ENCODE data around the gene SLC26A2.
"Not testable (repeated sequence)": the region's sequence is repeated elsewhere in the genome, so short reads cannot be mapped to it uniquely, and the experiment has no call there.

Gene SLC26A2

DNA sequence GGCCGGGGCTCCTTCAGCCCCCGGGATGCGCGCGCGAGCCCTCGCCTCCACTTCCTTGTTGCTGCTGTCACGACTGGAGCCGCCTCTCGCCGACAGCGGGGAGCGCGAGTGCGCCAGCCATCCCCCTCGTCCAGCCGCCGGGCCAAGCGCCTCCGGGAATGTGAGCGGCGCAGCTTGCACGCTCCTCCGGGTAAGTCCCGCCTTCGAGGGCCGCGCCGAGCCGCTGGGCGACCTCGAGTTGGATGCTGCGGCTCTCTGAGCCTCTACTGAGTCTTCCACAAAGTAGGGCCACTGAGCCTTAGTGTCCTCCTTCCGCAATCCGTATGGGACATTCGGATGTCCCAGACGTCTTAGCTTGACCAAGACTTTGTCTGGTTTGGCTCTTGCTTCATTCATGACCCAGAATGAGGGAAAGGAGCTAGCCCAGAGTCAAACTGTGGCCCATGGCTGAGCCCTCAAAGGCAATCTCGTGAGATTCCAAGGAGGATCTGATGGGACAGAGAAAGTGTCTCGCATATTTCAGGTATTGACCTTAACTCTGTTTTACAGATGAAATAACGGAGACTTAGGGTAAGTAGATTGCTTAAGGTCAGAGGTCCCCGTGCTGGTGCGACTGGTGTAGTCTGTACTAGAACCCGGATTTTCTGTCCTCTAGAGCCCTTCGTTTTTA is 40.6 kb downstream of the SLC26A2 start:
- peak; percentile 11 for DNase-seq (ENCODE audit: low read depth, low spot score)

DNA sequence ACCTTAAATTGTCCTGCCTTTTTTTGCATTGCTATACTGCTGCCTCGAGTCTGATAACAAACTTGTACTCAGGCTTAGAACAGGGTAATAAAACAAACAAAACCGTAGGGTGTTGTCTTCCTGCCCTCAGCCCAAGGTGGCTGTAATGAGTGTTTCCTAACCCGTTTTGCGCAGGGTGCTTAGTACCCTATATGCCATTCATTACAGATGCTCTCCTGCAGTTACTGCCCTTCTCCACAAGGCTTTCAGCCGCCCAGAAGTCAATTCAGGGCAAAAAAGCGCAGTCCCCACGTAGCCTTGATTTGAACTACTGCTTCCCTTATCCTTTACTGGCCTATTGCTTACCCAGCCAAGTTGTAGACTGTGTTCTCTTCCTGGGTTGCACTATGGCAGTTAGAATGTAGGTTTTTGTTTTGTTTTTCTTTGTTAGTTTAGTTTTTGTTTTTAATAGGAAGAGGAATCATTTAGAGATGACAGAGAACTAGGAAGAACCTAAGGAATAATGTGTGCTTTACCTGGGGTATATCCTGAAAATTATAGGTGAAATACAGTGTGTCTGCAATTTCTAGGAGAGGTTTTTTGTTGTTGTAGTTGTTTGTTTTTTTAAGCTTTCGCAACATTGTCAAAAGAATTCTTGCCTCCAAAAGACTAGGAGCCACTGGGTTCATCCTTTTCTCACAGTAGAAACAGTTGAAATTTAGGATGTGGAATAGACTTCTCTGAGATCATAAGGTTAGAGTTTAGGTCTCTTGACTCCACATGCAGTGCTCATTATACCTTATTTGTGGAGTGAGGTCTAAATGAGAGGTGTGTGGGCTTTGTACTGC is 41.3 kb downstream of the SLC26A2 start:
- peak; percentile 6 for DNase-seq (ENCODE audit: low read depth, low spot score)

DNA sequence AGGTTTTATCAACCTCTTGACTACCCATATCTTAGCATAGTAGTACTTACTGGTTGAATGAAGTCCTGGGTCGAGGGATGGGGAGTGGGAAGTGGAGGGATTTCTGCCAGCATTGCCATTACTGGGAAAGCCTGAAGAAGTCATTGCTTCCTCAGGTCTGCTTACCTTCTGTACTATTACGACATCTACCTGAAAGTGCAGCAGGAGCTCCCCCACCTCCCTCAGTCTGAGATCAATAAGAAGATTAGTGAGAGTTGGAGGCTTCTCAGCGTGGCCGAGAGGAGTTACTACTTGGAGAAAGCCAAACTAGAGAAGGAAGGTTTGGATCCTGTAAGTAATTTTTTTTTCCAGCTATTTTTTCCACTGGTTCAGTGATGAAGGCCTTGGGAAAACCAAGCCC is 45.8 kb downstream of the SLC26A2 start:
- DNase-seq (ENCODE audit: low read depth, low spot score), result no peak

DNA sequence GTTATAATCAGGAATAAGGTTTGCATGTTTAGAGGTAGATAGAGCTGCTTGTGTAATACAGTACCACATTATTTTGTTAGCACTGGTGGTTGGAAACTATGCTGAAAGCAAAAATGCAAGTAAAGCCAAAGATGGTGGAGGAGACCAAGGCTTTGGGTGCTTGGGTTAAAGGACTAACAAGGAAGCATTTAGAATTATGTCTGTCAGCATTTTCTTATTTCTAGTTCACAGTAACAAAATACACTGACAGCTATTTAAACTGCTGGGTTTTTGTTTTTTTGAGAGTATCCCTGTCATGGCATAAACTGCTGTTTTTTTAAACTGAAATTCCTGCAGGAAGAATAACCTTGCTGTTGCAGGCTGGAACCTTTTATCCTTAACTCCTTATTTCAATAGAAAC is 46.5 kb downstream of the SLC26A2 start:
- no peak for DNase-seq (ENCODE audit: low read depth, low spot score)

DNA sequence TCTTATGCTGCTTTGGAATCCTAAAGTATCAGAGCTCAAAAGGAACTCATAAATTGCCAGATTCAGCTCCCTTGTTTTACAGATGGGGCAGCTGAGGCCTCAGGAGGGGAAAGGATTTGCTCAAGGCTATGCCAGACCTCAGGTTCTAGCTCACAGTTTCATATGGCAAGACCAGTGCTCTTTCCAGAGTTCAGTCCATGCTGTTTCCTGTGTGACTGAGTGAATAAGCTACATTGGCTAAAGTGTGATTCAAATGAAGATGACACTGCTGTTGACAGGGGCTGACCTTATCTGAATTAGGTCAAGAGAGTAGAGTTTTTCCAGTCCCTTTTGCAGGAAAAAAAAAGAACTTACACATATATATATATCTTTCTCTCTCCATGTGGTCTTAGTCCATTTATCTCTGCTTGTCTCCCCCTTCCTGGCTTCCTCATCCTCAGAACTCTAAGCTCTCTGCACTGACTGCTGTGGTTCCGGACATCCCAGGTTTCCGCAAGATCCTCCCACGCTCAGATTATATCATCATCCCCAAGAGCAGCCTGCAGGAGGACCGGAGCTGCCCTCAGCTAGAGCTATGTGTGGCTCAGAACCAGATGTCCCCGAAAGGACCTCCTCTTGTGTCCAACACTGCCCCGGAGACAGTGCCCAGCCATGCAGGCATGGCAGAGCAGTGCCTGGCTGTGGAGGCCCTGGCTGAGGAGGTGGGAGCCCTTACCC is 49.3 kb downstream of the SLC26A2 start:
- no peak for DNase-seq (ENCODE audit: low read depth, low spot score)

DNA sequence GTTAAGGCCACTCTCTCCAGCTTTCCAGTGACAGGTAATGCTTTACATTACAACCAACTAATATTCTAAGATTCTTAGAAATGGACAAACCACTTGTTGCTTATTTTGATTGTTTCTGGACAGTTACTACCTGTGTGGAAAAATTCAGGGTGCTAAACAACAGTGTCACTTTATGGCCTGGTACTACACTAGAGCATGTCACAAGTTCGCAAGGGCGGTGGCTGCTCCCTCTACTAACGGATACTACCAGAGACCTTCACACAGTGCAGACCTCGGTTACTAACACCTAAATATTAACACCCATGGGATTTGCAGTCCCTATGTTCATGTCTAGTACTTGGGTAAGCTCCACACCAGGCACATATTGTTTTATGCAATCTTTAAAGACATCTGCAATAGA is 53.4 kb downstream of the SLC26A2 start:
- DNase-seq (ENCODE audit: low read depth, low spot score), result no peak

DNA sequence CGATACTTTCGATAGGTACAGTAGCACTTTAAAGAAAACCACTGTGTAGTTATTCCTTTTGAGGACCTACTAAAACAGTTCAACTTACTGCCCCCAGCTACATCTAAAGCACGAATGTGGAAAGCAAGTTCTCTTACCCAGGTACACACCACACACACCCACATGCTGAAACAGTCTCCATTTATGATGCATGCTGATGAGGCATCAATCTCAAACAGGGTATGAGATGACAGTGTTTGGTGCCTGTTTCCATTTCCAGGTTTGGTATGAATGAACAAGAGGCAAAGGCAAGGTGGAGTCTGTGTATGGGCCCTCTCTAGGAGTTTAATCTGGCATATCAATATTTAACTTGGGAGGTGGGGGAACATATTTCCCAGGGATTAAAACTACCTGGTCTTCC is 53.9 kb downstream of the SLC26A2 start:
- no peak for DNase-seq (ENCODE audit: low read depth, low spot score)

DNA sequence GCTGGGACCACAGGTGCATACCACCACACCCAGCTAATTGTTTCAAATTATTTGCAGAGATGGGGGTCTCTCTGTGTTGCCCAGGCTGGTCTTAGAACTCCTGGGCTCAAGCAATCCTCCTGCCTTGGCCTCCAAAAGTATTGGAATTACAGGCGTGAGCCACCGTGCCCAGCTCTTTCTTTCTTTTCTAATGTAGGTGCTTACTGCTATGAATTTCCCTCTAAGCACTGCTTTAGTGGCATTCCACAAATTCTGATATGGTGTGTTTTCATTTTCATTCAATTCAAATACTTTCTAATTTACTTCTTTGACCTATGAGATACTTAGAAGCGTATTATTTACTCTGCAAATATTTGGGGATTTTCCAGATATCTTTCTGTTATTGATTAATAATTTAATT is 54.9 kb downstream of the SLC26A2 start:
- DNase-seq (ENCODE audit: low read depth, low spot score), result no peak

DNA sequence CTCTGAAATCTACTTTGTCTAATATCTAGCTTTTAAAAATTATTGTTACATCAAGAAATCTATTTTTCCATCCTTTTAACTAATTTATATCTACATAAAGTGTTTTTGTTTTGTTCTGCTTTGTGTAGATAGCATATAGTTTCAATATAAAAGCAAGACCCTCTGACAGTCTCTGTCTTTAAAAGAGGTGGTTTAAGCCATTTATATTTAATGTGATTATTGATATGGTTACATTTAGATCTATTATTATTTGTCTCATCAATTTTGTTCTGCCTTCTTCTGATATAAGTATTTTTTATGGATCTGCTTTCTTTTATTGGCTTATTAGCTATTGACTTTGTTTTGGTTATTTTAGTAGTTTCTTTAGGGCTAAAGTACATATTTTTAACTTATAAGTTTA is 56.0 kb downstream of the SLC26A2 start:
- no peak for DNase-seq (ENCODE audit: low read depth, low spot score)

DNA sequence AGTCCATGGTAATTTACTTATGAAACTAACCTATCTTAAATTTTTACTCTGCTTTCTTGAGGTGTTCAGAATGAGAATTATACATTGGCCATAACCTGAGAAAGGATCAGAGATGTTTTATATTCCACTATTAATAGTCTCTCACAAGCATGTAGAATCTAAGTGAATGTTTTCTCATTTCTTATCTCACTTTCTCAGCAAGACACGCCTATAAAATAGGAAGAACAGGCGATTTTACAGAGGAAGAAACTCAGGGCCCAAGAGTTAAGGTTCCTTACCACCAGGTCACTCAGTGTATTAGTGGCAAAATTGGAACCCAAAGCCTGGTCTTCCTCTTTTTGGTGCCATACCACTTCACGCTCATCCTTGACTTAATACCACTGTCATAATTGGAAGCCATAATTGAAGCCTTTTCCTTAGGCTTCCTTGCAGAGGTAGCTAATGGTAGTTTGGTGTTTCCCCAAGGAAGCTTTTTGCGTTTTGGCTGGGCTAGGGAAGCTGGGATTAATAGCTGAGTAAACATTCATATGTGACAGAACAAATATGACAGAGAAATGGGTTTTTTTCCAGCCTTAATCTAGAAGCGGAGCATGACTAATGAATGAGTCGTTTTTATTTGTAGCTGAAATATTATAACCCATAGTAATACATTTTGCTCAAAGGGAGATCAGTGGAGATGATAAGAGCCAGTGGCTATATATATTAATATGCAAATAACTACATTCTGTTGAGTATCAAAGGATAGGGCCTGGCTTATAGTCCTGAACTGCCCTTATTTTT is 56.9 kb downstream of the SLC26A2 start:
- no peak for DNase-seq (ENCODE audit: low read depth, low spot score)

DNA sequence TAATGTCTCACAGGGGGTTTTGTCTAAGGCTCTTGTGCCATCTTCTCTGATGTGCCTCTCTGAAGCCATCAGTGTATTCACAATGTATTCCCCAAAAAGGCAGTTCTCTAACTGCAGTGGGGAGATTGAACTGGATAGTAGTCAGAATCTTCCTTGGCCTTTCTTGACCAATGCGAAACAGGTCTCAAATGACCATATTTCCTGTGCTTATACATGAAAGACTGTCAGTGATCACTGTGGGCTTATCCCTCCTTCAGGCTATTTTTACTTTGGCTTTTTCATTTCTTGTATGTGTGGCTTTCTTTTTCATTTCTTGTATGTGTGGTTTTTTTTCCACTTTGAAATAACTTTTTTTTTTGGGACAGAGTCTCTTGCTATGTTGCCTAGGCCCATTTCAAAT is 59.7 kb downstream of the SLC26A2 start:
- DNase-seq (ENCODE audit: low read depth, low spot score), result no peak

DNA sequence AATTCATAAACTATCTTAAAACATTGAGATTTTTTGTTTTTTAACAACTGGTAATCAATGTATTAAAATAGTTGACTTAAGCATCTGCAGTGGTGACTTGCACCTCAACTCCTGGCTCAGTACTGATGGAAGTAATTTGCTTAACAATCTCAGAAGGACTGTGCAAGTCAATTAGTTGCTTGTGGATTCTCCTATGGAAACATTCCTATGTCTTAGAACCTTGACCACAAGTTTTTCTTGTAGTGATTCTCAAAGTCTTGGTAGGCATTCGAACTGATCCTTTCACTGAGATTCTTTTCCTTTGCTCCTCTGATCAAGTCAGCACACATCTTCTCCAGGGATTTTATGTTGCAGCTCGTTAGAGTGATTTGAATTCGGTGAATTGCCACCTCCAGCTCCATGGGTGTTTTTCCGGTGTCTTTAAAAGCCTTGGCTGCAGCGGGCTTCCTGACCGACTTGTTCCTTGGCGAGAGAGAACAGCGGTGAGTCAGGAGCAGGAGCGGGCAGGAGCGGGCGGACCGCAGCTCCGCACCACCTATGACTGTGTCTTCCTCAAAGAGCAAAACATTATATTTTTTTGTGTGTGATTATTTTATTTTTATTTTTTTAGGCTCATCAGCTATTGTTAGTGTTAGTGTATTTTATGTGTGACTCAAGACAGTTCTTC is 61.1 kb downstream of the SLC26A2 start:
- no peak for DNase-seq (ENCODE audit: low read depth, low spot score)

DNA sequence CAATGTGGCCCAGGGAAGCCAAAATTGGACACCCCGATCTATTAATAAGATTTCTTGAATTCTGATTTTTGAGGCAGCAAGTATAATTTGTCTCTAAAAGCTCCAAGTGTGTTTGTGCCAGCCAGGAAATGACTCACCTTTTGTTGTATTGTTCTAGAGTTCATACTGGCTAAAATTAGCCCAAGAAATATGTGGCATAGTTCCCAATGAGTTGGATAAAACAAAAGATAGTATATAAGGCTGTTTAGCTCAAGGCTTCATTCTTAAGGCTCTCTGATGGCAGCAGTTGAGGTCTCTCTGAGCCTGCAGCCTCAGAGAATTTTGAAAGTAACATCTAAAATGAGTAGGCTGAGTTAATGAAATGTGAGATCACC is 61.6 kb downstream of the SLC26A2 start:
- DNase-seq (ENCODE audit: low read depth, low spot score), result no peak

DNA sequence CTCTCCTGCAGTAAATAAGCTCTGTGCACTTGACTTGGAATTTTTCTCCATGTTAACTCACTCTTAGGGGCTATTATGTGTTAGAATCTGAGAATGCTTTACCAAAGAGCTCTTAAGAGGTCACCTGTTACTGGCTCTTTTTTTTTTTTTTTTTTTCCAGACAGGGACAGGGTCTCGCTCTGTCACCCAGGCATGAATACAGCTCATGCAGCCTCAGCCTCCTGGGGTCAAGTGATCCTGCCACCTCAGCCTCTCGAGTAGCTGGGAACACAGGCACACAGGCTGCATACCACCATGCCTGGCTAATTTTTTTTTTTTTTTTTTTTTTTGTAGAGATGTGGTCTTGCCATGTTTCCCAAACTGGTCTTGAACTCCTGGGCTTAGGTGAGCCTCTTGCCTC is 62.1 kb downstream of the SLC26A2 start:
- no peak for DNase-seq (ENCODE audit: low read depth, low spot score)

DNA sequence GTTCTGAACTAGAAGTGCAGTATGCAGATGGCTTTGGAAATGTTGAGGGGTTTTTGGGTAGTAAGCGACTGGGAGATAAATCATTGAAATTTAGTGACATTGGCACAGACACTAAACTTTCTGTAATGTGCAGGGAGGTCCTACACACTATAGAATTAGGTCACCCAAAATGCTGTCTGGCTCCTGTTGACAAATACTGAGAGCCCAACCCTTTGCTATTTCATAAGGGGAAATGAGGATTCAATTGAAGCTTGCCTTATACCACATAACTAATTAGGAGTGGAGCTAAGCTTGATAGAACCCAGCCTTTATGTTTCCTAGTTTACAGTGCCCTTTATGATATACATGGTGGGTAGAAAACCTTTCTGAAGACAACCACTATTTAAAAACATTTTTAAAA is 62.6 kb downstream of the SLC26A2 start:
- DNase-seq (ENCODE audit: low read depth, low spot score), result no peak

DNA sequence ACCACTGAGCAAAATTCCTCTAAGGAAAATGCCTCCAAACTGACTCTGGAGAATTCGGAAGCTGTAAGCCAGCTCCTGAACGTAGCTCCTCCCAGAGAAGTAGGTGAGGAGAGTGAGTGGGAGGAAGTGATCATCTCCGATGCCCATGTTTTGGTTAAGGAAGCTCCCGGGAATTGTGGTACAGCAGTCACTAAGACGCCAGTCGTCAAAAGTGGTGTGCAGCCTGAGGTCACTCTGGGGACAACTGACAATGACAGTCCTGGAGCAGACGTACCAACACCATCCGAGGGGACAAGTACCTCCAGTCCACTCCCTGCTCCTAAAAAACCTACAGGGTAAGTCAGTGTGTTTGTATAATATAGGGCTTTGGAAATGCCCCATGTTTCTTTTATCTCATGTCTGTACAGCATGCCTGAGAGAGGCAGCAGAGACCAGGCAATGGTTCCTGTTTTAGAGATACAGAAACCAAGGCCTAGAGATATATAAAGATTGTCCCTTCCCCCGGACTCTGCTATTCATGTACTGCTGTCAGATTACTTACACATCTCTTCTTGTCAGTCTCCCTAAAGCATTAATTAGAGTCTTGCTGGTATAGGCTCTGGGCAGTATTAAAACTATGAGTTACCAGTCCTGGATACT is 63.9 kb downstream of the SLC26A2 start:
- DNase-seq (ENCODE audit: low read depth, low spot score), result no peak

DNA sequence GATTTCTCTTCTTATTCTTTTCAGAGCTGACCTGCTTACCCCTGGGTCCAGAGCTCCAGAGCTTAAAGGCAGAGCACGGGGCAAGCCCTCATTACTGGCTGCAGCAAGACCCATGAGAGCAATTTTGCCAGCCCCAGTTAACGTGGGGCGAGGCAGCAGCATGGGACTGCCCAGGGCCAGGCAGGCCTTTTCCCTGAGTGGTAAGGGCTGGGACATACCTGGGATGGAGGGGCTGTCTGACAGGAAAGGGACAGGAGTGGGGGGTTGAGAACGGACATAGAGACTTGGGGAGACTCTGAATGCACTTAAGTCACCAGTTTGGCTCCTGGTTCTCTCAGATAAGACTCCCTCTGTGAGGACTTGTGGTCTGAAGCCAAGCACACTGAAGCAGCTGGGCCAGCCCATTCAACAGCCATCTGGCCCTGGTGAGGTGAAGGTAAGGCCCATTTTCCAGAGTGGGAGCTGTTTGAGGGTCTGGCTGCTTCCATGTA is 66.2 kb downstream of the SLC26A2 start:
- no peak for DNase-seq (ENCODE audit: low read depth, low spot score)

DNA sequence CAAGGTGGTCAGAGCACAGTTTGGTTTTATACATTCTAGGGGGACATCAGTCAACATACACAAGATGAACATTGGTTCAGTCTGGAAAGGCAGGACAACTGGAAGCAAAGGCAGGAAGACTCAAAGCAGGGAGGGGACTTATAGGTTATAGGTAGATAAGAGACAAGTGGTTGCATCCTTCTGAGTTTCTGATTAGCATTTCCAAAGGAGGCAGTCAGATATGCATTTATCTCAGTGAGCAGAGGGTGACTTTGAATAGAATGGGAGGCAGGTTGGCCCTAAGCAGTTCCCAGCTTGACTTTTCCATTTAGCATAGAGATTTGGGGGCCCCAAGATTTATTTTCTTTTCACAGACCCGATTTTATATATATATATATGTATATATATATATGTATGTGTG is 67.5 kb downstream of the SLC26A2 start:
- DNase-seq (ENCODE audit: low read depth, low spot score), result not testable (repeated sequence)

DNA sequence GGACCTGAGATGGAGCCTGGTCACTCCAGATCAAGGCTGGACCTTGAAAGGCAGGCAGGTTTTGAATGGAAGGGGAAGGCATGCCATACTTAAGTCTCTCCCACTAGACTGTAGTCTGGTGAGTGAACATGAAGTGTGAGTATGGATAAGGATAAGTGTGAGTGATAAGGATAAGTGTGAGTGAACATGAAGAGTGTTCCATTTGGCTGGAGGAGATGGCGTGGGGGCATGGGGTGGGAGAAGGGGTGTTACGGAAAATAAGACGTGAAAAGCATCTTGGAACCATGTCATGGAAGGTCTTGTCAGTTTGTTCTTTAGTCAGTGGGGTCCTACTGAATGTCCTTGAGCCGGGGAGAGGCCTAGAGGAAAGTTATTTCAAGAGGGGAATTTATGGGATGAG is 72.8 kb downstream of the SLC26A2 start:
- DNase-seq (ENCODE audit: low read depth, low spot score), result no peak

DNA sequence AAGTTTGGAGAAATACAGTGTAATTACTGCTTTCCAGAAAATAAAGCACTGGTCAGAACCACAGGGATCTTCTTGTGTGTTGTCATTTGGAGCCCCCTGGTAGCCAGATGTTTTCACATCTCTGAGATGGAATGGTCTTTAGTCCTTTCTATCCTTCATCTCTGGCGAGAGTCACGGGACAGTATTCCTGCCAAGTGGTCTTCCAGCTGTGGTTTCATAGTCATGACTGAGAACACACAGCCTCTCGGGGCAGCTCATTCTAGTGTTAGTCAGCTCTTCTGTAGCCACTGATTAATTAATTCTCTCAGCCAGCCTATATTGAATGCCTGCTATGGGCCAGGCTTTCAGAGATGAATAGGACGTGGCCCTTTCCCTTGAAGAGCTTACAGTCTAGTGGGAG is 74.1 kb downstream of the SLC26A2 start:
- DNase-seq (ENCODE audit: low read depth, low spot score), result no peak

Measured in activated naive CD8-positive, alpha-beta T cell treated with anti-CD3 and anti-CD28 coated beads, Interleukin-2, amount 50 U/mL, for 16 hours (primary cell).